ENCODE measurements around the gene SEC14L6.
A peak's percentile ranks its signal among the peaks of the same experiment; 100 is the strongest.

DNA sequence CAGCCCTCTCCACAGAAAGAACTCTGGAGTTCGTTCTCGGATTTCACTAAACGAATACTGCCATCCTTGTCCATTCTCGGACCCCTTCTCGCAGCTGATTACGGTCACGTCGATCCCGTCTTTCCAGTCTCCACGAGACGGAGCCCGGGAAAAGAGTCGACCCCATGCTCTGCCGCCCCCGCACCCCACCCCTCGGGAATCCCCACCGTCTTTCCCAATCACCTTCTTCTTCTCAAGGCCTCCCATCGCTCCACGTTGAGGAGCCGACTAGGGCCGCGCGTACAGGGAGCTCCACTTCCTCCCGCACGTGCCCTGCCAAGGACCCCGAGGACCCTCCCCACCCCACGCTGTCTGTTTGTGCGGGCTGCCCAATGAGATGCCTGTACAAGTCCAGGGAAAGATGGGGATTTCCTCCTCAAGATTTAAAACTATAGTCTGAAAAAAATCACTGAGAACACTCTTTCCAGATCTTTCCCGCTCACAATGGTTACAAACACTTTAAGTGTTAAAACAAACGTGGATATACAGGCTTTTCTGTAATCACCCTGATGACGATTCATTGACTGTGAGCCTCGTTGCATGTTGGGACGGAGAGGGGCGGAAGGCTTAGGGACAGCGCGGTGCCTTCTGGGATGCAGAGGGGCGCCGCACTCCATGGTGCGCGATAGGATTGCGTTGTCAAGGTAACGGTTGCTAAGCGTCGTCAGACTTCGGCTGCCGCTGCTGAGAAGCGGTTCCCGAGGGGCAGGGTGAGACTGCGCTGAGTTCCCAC, 45.2 kb upstream of the SEC14L6 start, which contains the start of gene PES1:
- TF ChIP-seq EZH2 (IDR thresholded peaks at IDR 0.05) (no peak), POLR2AphosphoS5 (IDR thresholded peaks at IDR 0.05; ENCODE audit: borderline replicate concordance, low read depth, low read length) (peak; percentile 74)
